ENCODE results near the gene CRIM1.

CRIM1 gene

DNA sequence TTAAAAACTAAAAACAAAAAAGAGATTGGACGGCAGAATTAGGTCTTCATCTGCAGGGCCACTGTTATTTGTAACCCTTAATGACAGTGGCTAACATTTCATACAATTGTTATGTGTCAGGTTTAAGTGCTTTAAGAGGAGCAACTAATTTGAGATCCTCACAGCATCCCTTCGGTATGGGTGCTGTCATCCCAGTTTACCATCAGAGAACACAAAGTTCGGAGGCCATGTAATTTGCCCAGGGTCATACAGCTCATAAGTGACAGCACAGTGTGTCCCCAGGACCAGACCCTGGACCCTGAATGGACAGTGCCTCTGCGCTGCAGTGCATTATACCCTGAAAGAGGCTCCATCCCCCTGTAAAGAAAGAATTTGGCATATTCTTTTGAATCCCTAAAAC lies 127.7 kb downstream of the CRIM1 start:
- no peak for DNase-seq (ENCODE audit: low read depth)

DNA sequence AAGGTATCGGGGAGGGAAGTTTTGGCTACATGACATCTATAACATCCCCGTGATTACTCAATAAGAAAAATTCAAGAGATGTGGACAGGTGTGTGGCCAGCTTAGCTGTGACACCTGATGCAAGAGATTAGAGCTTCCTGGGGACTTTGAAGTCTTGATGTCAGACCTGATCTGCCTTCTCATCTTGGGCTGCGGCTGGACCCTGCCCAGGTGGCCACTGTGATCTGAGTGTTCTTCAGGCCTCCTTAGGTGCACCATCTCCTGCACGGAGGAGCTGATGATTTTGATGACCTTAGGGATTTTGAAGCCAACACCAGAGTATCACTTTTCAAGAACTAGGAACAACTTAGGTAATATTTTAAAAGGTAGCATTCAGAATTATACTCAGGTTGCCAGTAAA lies 128.9 kb downstream of the CRIM1 start:
- no peak for DNase-seq (ENCODE audit: low read depth)

DNA sequence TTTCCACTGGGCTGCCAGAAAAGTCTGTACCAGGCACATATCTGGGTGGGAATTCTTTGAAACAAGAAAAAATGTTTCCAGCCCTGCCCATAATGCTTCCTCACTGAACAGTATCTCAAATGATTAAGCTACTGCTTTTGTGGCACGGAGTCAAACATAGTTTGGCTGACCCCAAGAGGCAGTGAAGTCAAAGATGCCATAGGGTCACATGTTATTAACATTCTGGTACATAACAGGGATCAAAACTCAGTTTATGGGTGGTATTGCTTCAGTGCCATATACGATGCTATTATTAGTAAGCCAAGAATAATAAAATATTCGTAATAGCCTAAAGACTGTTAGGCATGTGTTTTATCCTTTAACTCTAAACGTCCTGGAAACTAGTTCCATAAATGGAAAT lies 129.9 kb downstream of the CRIM1 start:
- DNase-seq (ENCODE audit: low read depth), result peak; percentile 57

DNA sequence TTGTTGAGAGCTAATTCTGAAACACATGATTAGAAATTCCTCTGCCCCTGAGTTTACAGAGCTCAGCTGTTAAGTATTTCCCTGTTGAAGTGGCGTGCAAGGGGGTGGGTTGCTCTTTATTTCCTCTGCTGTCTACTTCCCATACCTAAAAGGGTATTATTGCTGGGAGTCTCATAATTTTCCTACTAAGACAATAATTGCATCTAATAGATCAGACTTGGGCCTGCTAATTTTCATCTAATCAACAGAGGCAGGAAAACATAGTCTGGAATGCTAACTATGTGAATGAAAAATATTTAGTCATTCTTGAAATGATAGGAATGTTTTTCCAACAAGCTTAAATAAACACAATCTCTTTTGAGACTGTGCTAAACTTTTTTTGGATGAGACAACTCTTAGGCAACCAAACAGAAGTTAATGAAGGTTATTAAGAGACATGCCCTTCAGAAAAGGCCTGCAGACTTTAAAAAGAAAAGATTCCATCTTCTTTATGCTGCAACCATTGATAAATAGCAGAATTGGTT lies 131.0 kb downstream of the CRIM1 start:
- no peak for DNase-seq (ENCODE audit: low read depth)

DNA sequence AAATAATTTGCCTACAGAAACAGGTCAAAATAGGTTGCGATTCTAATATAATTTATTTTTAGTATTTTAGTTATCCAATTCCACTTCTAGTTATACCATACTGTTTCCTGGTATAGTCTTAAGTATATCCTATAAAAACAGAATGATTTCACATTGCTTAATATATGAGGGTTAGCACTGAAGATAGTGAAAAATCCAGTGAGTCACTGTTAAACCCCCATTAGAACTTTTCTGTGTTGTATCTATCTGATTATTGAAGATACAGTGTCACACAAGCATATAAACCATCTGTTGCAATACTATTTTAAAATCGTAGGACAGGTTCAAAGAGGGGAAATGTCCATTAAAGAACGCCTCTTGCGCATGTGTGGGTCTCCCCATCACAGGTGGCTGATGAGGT lies 132.4 kb downstream of the CRIM1 start:
- no peak for DNase-seq (ENCODE audit: low read depth)

DNA sequence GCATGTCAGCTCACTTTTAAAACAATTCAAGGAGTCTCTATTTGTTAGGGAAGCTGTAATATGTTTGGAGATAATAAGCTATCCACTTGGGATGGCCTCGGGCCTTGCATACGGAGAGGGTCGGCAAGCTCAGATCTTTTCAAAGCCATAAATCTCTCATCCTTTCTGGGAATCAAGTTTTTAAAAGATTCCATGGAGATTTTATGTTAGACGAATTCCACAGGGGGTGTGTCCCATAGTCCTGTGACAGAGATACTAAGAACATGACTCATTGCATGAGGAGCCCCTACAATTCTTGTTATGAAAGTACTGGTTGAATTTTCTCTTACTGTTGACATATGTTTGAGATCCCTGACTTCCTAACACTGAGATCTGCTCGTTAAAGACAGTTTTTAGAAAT lies 133.7 kb downstream of the CRIM1 start:
- DNase-seq (ENCODE audit: low read depth), result peak; percentile 78

DNA sequence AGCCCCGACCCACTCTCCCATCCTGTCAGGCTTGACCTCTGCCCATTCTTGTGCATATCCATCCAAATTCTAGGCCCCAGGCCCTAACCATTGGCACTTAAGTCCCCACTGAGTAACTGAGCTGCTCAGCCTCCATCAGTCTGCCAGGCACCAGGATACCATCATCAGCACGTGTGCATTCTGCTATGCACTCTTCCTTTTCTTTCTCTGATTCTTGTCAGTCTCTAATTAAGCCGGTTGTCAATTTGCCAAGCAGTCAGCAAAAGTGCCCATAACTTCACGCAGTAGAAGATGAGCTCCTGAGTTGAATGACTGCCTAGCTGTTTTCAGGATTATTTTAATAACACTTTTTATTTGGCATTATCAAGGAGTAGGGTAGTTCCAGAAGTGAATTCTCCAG lies 135.2 kb downstream of the CRIM1 start:
- no peak for DNase-seq (ENCODE audit: low read depth)

DNA sequence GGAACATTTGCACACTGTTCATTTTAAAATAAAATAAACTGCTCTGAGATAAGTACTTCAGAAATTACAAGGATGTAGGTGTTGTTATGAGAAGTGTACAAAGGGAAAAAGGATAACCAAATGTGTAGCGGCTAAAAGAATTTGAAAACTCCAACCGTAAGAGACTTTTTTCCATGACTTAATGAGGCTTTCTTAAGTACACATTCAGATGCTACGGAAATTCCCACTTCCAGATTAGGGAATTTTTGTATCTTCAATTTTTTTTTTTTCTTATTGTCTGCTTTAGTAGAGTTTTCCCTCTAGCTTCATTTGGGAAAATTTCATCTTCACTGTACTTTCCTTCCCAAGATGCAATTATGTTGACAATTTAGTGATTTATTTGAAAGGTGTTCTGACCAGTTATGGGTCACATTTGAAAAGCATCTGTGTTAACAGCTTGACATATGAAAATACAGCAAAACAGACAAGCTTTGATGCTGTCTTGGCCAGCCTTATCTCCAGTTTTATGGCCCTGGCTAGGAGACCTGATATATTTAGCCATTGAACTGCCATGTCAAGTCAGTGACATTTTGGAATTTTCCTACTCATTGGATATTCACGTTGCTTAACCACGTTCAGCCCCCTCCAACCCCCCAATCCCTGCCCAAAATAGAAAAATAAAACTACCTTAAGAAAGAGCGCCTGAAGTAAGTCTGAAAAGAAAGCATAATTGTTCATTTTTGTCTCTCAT lies 136.8 kb downstream of the CRIM1 start:
- no peak for DNase-seq (ENCODE audit: low read depth)

DNA sequence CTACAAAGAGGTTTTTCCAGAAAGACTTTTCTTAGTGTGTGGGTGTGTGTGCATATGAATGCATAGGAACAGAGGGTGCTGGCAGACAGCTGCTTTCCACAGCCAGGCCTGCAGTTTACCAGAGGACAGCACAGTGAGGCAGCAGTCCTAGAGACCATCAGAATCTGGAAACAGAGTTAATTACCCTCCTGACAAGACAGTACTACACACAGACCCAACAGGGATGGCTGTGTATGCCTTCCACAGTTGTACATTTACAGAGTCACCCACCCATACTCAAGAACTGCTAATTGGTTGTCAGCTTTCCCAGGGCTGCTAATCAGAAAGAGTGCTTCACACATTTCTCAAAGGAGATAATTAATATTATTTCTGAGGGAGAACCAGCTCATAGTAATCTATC lies 137.7 kb downstream of the CRIM1 start:
- DNase-seq (ENCODE audit: low read depth), result no peak

DNA sequence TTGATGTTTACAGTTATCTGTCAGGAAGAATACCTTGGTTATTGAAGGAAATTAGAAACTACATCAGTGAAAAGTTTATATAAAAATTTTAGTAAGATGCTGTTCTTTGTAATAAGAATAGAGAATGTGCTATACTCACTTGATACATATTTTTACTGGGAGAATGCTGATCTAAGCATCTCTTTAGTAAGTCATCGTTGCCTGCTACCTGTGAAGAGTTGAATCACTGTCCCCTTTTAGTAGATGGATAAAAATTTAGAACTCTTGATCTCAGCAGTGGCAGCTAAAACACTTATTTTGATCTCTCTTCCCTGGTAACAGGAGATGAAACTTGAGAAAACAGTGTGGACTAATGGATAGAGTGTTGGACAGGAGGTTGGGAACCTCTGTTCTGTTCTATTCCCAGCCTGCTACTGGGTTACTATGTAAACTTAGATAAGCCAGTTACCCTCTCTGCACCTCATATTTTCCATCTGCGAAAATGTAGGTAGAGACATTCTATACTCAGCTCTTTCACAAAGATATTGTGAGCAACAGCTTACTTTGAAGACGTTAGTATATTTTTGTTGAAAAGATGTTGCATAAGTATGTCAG lies 142.1 kb downstream of the CRIM1 start:
- DNase-seq (ENCODE audit: low read depth), result no peak

DNA sequence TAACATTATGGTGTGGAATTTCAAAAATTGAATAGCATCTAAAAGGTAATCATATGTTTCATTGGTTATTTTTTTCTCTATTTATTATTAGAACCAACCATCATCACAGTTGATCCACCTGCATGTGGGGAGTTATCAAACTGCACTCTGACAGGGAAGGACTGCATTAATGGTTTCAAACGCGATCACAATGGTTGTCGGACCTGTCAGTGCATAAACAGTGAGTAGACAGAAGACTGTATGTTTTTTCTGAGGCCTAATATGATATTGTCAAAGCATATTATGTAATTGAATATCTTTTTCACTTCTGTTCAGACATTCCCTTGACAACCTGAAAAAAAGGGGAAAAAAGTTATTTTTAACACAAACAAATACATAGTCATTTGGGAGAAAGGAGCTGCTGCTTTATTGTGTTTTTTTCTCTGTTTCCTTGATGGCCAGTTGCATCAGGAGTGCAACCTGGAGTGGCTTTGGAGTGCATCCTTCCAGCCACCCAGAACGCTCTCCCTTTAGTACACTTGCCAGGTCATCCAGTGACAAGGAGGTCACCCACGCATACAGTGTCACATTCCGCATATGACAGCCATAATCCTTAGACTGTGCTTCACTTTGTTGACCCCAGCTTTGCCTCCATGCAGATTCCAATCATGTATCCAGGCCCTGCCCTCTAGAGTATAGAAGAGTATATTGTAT lies 143.7 kb downstream of the CRIM1 start:
- no peak for DNase-seq (ENCODE audit: low read depth)

DNA sequence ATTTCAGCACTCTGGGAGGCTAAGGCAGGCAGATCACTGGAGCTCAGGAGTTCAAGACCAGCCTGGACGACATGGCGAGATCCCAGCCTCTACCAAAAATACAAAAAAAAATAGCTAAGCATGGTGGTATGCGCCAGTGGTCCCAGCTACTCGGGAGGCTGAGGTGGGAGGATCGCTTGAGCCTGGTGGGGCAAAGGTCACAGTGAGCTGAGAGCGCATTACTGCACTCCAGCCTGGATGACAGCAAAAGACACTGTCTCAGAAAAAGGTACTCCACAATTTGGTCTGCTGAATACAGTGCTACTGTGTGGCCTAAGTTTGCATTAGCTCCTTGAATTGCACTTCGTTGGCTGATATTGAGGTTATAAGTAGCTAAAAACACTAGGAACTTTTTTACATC lies 144.5 kb downstream of the CRIM1 start:
- DNase-seq (ENCODE audit: low read depth), result no peak

DNA sequence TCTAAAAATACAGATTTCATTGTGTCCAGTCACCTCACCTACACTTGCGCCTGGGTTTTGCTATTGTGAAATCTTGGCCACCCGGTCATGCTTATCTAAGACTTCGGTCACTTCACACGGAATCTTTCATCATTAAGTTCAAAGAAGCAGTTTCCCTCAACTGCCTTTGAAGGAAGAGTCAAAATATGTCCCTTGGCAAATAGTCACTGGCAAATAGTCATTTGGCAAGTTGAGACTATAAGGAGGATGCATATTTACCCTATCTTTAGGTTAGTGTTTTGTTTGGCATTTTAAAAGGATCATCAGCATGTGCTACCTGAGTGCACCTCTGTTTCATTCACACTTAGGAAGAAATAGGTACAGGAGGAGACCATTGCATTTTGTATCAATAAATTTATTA lies 146.5 kb downstream of the CRIM1 start:
- no peak for DNase-seq (ENCODE audit: low read depth)

DNA sequence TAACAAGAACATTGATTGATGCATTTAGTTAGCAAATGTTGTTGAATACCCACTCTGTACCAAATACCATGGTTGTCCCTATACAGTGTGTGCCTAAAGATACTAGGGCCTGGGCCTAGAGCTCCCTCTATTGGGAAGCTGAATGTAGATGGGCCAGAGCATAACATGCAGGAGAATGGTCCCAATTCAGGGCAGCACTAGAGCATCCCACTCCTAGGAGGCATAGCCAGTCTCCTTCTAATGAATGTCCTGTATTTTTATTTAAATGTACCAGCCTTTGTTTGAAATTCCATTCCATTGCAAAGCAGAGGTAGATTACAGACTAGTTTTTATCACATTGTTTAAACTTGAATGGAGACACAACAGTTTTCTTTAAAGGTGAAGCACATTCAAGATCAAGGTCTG lies 151.8 kb downstream of the CRIM1 start:
- no peak for DNase-seq (ENCODE audit: low read depth)

DNA sequence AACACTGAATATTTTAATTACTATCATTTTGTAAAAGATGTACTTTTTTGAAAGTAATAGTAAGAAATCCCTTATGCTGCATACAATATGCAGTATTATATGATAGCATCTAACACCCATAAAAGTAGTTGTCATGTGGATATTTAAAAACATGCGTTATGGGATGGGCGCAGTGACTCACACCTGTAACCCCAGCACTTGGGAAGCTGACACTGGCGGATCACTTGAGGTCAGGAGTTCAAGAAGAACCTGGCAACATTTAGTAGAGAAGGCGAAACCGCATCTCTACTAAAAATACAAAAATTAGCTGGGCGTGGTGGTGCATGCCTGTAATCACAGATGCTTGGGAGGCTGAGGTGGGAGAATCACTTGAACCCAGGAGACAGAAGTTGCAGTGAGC lies 153.5 kb downstream of the CRIM1 start:
- no peak for DNase-seq (ENCODE audit: low read depth)

DNA sequence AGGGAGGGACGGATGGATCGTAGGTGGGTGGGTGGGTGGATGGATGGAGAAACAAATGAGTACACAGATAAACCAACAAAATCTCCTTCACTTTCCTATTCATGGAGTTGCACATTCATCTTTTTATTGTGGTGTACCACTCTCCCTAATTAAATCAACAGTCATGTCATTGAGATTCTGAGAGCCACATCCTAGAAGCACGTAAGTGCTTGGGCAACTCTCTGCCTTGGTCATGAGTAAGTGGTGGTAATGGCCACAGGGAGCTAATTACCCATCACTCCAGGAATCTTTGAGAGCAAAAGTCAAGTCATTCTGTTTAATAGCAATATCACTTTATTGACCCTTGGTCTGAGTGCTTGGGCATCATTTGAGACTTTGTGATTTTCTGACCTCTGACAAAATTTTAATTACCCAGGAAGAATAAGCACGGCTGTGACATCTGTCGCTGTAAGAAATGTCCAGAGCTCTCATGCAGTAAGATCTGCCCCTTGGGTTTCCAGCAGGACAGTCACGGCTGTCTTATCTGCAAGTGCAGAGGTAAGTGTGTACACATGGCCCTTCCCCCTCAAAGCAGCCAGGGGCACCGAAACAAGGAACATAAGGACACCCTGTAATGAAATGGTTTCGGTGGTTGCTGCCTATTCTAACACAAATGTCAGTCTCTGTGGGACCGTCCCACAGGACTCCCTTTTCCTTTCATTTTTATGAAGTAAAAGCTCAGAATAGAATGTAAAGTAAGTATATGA lies 156.5 kb downstream of the CRIM1 start:
- peak; percentile 23 for DNase-seq (ENCODE audit: low read depth)

DNA sequence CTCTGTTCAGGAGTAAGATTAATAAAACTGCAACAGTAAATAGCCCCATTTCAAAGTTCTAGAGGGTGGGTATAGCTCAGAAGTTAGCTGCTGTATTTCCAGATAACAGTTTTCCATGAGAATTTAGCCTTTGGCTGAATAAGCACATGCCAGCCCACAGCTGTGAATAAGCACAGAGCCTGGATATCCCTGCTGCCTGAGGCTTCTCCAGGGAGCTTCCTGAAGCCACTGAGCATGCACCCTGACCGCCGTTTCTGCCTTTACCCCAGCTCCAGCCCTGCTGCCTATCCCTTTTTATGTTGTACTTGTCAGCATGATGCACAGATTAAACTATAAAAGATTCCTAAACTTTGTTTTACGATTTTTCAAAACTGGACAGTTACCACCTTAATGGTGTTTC lies 157.1 kb downstream of the CRIM1 start:
- DNase-seq (ENCODE audit: low read depth), result no peak

DNA sequence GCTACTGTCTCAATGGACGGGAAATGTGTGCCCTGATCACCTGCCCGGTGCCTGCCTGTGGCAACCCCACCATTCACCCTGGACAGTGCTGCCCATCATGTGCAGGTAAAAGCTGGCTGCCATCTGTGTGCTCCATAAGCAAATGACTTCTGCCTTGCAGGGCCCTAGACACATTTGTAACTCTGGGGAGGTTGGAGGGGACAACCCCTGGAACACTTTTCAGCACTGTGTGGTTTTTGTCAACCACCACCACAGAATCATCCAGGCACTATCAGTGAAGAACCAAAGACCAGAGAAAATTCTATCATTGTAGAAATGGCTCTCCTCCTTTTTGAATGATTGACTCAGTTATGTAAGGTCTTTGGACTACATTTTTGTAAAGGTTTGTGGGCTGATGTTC lies 158.1 kb downstream of the CRIM1 start:
- no peak for DNase-seq (ENCODE audit: low read depth)

DNA sequence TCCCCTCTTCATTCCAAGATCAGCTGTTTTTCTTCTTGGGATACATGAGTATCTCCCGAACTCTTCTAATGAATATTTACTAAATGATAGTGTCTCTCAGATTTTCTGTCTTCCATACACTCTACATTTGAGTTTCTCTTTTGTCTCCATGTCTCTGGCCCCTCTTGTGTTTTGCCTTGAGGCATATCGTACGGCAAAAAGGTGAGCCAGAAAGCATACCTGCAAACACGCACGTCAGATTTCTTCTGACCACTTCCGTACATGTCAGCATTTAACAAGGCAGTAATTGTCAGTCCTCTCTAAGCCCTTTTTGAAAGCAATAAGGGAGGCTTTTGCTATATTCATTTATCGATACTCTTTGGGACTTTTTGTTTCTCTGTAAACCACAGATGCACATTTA lies 160.0 kb downstream of the CRIM1 start:
- DNase-seq (ENCODE audit: low read depth), result no peak

DNA sequence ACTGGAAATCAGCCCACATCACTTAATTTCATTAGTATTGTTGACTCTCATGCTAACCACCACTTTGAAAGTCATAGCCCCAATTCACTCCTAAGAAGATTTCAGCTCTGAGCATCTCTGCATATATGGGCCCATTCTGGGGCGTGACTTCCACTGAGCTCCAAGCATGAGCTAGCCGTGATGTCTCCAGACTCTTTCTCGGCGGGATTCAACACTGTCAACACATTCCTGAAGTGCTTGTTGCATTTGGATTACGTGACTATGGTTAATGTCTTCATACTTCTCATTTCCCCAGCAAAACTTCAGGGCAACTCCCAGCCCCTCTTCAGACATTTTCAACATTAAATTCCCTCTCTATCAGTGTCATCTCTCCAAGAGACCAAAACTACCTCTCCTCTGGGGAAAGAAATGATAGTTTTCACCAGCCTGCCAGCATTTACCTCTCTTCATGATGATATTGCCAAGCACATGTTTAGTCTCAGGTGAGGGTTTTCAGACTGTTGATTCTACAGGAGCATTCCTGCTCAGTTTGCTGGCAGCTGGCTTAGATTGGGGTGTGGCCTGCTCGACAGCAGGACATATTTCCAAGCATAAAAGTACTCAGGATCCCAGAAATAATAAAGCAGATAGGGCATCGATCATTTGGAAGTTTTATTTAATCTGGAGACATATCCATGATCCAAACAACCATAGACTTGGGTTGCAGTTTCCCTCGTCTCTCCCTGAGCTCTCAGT lies 160.7 kb downstream of the CRIM1 start:
- peak; percentile 44 for DNase-seq (ENCODE audit: low read depth)

DNA sequence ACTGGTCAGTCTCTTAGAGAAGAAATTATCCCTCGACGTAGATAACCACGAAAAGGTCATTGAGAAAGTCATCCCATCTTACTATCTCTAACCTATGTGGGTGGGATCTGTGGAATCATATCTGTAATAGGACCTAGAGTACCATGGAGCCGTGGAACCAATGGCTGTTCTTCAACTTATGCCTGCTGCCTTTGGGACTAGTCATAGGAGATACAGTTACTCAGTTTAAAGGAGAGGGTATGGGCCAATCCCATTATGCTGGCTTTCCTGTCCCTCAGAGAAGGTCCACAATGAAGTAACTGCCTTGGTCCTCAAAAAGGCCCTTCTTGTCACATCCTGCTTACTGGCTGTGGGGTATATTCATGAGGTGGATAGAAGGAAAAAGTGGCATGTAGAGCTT lies 164.9 kb downstream of the CRIM1 start:
- DNase-seq (ENCODE audit: low read depth), result no peak

DNA sequence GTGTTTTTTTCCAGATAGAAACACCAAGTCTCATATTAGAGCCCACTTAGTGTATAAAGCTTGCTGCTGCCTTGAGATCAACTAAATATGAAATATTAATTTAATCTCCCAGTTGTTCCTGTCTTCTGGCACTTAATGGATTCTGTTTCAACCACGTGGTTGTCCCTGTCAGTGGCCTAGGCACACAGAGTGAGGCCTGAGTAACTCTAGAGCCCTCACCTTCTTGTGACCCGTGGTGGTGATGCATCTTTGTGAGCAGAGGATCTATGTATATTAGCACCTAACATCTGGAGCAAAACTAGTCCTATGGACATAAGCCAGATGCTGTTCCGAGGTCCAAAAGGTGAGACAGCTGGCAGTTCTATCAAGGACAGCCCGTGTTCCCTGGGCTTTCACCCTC lies 167.6 kb downstream of the CRIM1 start:
- no peak for DNase-seq (ENCODE audit: low read depth)
